ENCODE measurements around the gene POP7.

DNA sequence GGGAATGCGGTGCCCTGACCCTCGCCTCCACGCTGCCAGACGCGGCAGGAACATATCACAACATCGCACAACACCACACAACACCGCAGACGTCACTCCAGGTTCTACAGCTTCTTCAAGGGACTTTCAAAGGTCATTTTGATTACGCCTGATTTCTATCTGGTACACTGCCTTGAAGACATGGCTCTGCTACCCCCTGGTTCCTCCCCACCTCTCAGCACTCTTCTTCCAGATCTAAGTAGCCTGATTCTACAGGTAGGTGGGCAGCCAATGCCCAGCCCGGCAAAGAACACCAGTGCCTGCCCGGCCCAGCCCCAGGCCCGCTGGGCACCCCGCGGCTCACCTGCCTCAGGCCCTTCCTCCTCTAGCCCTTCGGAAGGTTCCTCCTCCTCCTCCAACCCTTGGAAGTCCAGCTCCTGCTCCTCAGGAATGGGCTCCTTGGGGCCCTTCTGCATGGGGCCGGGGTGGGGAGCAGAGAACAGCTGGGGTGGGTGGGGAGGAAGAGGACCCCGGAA is 20.2 kb upstream of the POP7 start:
- TF ChIP-seq, protein P1, sequence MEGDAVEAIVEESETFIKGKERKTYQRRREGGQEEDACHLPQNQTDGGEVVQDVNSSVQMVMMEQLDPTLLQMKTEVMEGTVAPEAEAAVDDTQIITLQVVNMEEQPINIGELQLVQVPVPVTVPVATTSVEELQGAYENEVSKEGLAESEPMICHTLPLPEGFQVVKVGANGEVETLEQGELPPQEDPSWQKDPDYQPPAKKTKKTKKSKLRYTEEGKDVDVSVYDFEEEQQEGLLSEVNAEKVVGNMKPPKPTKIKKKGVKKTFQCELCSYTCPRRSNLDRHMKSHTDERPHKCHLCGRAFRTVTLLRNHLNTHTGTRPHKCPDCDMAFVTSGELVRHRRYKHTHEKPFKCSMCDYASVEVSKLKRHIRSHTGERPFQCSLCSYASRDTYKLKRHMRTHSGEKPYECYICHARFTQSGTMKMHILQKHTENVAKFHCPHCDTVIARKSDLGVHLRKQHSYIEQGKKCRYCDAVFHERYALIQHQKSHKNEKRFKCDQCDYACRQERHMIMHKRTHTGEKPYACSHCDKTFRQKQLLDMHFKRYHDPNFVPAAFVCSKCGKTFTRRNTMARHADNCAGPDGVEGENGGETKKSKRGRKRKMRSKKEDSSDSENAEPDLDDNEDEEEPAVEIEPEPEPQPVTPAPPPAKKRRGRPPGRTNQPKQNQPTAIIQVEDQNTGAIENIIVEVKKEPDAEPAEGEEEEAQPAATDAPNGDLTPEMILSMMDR (IDR thresholded peaks at IDR 0.05) = no peak
- no peak for TF ChIP-seq POLR2A (IDR thresholded peaks at IDR 0.05)
